Measurements from ENCODE around the gene DPCD. TPM values are rescaled to one million over a fixed set of nuclear protein-coding genes. Genes with fewer than 3 reads are reported as not detected.

Gene DPCD
- total RNA-seq, 1 experiment from 2014 or later = 40.0 TPM

GRCh38 chr10:101650863-101651262 lies 62.7 kb downstream of the DPCD start:
- DNase-seq (ENCODE audit: extremely low read depth, low read depth) = no peak

- DNase-seq (ENCODE audit: extremely low read depth, low read depth) = no peak
Measured at GRCh38 chr10:101651336-101651735, 63.2 kb downstream of the DPCD start.

GRCh38 chr10:101653536-101653935 lies 65.4 kb downstream of the DPCD start:
- DNase-seq (ENCODE audit: extremely low read depth, low read depth) = no peak

- no peak for DNase-seq (ENCODE audit: extremely low read depth, low read depth)
Measured at GRCh38 chr10:101655570-101655969, 67.4 kb downstream of the DPCD start.

GRCh38 chr10:101656890-101657289 lies 68.8 kb downstream of the DPCD start:
- DNase-seq (ENCODE audit: extremely low read depth, low read depth) = no peak

GRCh38 chr10:101658975-101659374 lies 70.9 kb downstream of the DPCD start:
- DNase-seq (ENCODE audit: extremely low read depth, low read depth) = no peak

Small RNA genes within 50 kb of the gene (small RNA-seq; reads per million reads assigned to genes)
- 0 reads per million in 2 experiments for gene MIR3158-1
- 0 reads per million in 2 experiments for gene RNU6-1165P

Other genes starting within 250 kb of the DPCD start
- 12.2 and 14.9 TPM in 2 replicates for gene BTRC, start 234.2 kb upstream of the DPCD start, total RNA-seq (2014; rRNA removed; shearing (Covaris generic))
- 17.5 and 17.7 TPM in 2 replicates for gene POLL, start 64 bp upstream of the DPCD start, total RNA-seq (2014; rRNA removed; shearing (Covaris generic))
- 13.1 and 23.7 TPM in 2 replicates for gene FBXW4, start 106.8 kb downstream of the DPCD start, total RNA-seq (2014; rRNA removed; shearing (Covaris generic))
- gene FGF8, start 187.8 kb downstream of the DPCD start, total RNA-seq (2014; rRNA removed; shearing (Covaris generic)) = 0.37 TPM in 1 of 2 replicates, not detected in the other
- gene NPM3, start 195.1 kb downstream of the DPCD start, total RNA-seq (2014; rRNA removed; shearing (Covaris generic)) = 170 and 199 TPM in 2 replicates
- gene OGA, start 230.1 kb downstream of the DPCD start, total RNA-seq (2014; rRNA removed; shearing (Covaris generic)) = 79.9 and 96.2 TPM in 2 replicates

Data from NCI-H460 (cell line).